Trophoblast cell (in vitro differentiated cells and primary cell): ENCODE results near the gene PRKCB.

Source experiments
- DNase-seq, 2 donors: peaks; one replicate each; pipeline ENCODE4 v3.0.0-alpha.2; 2016
- H2AFZ ChIP-seq: 2 replicates; pipeline ENCODE4 v1.6.1; 2013; ENCODE audit warnings: low read length, moderate library complexity, mild to moderate bottlenecking; ENCODE audit not compliant: insufficient read depth, poor library complexity
- H2AK5ac ChIP-seq: 2 replicates; pipeline ENCODE4 v1.6.1; 2013; ENCODE audit warnings: mild to moderate bottlenecking, low read length
- H2BK120ac ChIP-seq: 2 replicates; pipeline ENCODE4 v1.6.1; 2013; ENCODE audit warnings: low read length, mild to moderate bottlenecking, moderate library complexity; ENCODE audit not compliant: insufficient read depth, poor library complexity
- H2BK12ac ChIP-seq: 2 replicates; pipeline ENCODE4 v1.6.1; 2013; ENCODE audit warnings: mild to moderate bottlenecking, low read length, moderate library complexity
- H2BK5ac ChIP-seq: 2 replicates; pipeline ENCODE4 v1.6.1; 2013; ENCODE audit warnings: low read length, low read depth, moderate library complexity, mild to moderate bottlenecking; ENCODE audit not compliant: poor library complexity
- H3K14ac ChIP-seq: 2 replicates; pipeline ENCODE4 v1.6.1; 2013; ENCODE audit warnings: mild to moderate bottlenecking, low read length
- H3K18ac ChIP-seq: 2 replicates; pipeline ENCODE4 v1.6.1; 2013; ENCODE audit warnings: mild to moderate bottlenecking, low read length
- H3K23ac ChIP-seq: 2 replicates; pipeline ENCODE4 v1.6.1; 2013; ENCODE audit warnings: low read length
- H3K27ac ChIP-seq: 2 replicates; pipeline ENCODE4 v1.5.1; 2013; ENCODE audit warnings: low read depth, mild to moderate bottlenecking, inconsistent platforms, low read length, moderate library complexity
- H3K27me3 ChIP-seq: 2 replicates; pipeline ENCODE4 v1.6.1; 2013; ENCODE audit warnings: inconsistent platforms, mild to moderate bottlenecking, low read length, moderate library complexity; ENCODE audit not compliant: insufficient read depth
- H3K36me3 ChIP-seq, 2 experiments: 1 replicate in 1 of 2; 2 replicates in 1 of 2; pipeline ENCODE4 v1.6.1; 2013; ENCODE audit warnings: low read length in 2 of 2, mild to moderate bottlenecking in 2 of 2, moderate library complexity in 1 of 2; ENCODE audit not compliant: insufficient read depth in 2 of 2, control insufficient read depth in 1 of 2
- H3K4ac ChIP-seq: 2 replicates; pipeline ENCODE4 v1.6.1; 2013; ENCODE audit warnings: low read depth, mild to moderate bottlenecking, low read length, moderate library complexity
- H3K4me1 ChIP-seq, 2 experiments: 1 replicate in 1 of 2; 2 replicates in 1 of 2; pipeline ENCODE4 v1.6.1; 2013; ENCODE audit warnings: low read length in 2 of 2, mild to moderate bottlenecking in 2 of 2, moderate library complexity in 1 of 2; ENCODE audit not compliant: insufficient read depth in 2 of 2, control insufficient read depth in 1 of 2
- H3K4me2 ChIP-seq: 2 replicates; pipeline ENCODE4 v1.6.1; 2013; ENCODE audit warnings: inconsistent platforms, mild to moderate bottlenecking, low read length, moderate library complexity
- H3K4me3 ChIP-seq: 2 replicates; pipeline ENCODE4 v1.5.1; 2013; ENCODE audit warnings: mild to moderate bottlenecking, low read depth, low read length, inconsistent platforms
- H3K79me1 ChIP-seq: one replicate; pipeline ENCODE4 v1.6.1; 2013; ENCODE audit warnings: low read length
- H3K79me2 ChIP-seq: 2 replicates; pipeline ENCODE4 v1.6.1; 2013; ENCODE audit warnings: low read length, mild to moderate bottlenecking; ENCODE audit not compliant: control insufficient read depth, insufficient read depth, poor library complexity
- H3K9ac ChIP-seq: 2 replicates; pipeline ENCODE4 v1.6.1; 2013; ENCODE audit warnings: mild to moderate bottlenecking, low read length
- H3K9me3 ChIP-seq: 2 replicates; pipeline ENCODE4 v1.6.1; 2013; ENCODE audit warnings: low read depth, mild to moderate bottlenecking, control low read depth, inconsistent platforms, low read length; ENCODE audit not compliant: insufficient read depth
- H4K12ac ChIP-seq: 2 replicates; pipeline ENCODE4 v1.6.1; 2013; ENCODE audit warnings: low read depth, mild to moderate bottlenecking, low read length, moderate library complexity
- H4K8ac ChIP-seq: 2 replicates; pipeline ENCODE4 v1.6.1; 2013; ENCODE audit warnings: low read depth, mild to moderate bottlenecking, low read length, moderate library complexity
- H4K91ac ChIP-seq: one replicate; pipeline ENCODE4 v1.6.1; 2013; ENCODE audit warnings: low read depth, mild to moderate bottlenecking, low read length, moderate library complexity
- WGBS: extraction: QIAGEN DNeasy Blood & Tissue Kit; methylation state at CpG from one replicate; pipeline ENCODE4 v1.1.7; 2013; ENCODE audit warnings: missing lambda C conversion rate; ENCODE audit not compliant: insufficient read length, insufficient coverage; ENCODE audit errors: extremely low coverage; 5-methylcytosine and 5-hydroxymethylcytosine counted together

Gene PRKCB

DNA sequence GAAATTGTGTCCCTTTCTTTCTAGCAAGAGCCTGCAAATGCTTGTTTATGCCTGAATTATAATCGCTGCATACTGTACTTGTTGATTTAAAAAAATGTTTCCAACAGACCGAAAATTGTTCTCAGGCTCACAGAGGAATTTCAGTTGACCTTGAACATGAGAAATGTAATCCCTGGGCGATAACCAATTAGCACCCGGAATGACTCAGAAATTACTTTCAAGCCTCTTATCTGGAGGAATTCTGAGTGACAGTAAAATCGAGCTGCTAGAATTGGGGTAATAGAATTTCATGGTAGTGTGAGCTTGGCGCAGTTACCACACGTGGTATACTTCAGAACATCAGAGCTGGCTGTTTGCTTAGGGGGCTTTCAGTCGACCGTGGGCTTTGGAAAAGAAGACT lies 281.2 kb downstream of the PRKCB start:
- H3K9ac ChIP-seq: no peak overlapping the region
- H2BK120ac ChIP-seq: no peak overlapping the region
- H2BK5ac ChIP-seq: no peak overlapping the region
- no peak overlapping the region for H4K12ac ChIP-seq
- H4K8ac ChIP-seq: no peak overlapping the region
- H3K36me3 ChIP-seq: no peaks in the 10 kb centered on the region
- H3K4me1 ChIP-seq: no peaks in the 10 kb centered on the region
- no peak for DNase-seq
- H3K9me3 ChIP-seq: no peaks in the 10 kb centered on the region
- H3K79me2 ChIP-seq: no peaks in the 10 kb centered on the region
- H2AK5ac ChIP-seq: no peak overlapping the region
- H4K91ac ChIP-seq: no peak overlapping the region
- H3K14ac ChIP-seq: no peak overlapping the region
- no peaks in the 10 kb centered on the region for H3K27me3 ChIP-seq
- no peak overlapping the region for H3K27ac ChIP-seq
- no peak overlapping the region for H3K23ac ChIP-seq
- WGBS: no CpG with 5 or more reads among the region's 9 CpGs
- H2BK12ac ChIP-seq: no peak overlapping the region
- no peak overlapping the region for H3K4me2 ChIP-seq
- H3K4me3 ChIP-seq: no peak overlapping the region
- H3K4ac ChIP-seq: no peak overlapping the region
- no peak overlapping the region for H3K18ac ChIP-seq
- H2AFZ ChIP-seq: no peak overlapping the region
- no peaks in the 10 kb centered on the region for H3K79me1 ChIP-seq

DNA sequence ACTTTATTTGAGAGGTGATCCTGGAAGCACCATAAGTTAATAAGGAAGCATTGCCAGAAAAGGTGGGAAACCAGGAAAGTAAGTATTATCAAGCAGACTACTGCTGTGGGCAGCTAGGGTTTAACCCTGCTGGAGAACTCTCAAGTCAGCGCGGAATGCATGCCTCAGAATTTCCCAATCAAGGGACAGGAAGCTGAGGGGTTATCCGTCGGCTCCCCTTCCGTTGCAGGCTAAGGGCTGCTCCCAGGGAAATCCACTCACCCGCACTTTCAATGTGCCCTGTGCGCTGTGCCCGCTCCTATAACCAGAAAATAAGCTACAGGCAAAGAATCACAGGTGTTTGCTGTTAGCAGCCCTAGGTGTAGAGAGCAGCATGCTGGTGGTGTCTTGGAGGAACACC lies 281.9 kb downstream of the PRKCB start:
- no CpG with 5 or more reads among the region's 8 CpGs for WGBS

DNA sequence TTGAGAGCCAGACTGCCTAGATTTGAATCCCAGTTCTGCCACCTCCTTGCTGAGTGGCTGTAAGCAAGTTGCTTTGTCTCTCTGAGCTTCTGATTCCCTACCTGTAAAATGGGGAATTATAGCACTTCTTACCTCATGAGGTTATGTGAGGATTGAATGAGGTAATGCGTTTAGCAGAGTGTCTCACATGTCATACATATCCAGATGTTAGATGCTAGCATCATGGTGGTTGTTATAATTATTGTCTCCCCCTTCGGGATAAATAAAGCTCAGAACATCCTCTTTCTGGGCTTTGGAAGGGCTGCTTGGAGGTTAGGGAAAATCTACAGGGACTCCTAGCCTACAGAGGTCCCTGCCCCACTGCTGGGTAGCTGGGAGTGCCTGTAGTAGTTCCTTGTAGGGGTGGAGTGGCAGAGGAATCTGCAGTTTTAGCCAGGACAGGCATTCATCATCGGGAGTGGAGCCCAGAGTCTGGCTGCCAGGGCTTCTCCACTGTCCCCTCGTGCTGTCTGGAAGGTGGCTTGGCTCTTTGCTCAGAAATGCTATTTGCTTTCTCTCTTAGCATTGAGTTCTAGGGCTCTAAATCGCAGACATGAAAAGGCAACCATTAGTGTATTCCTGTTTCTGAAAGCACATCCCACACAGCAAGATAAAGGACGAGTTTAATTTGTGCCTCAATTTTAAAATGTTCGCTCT lies 282.5 kb downstream of the PRKCB start:
- no peaks in the 10 kb centered on the region for H3K79me2 ChIP-seq
- H3K23ac ChIP-seq: no peak overlapping the region
- no CpG with 5 or more reads among the region's 7 CpGs for WGBS
- no peak overlapping the region for H2AK5ac ChIP-seq
- H3K4me2 ChIP-seq: no peak overlapping the region
- H3K79me1 ChIP-seq: no peaks in the 10 kb centered on the region
- H4K12ac ChIP-seq: no peak overlapping the region
- H2BK5ac ChIP-seq: no peak overlapping the region
- H4K8ac ChIP-seq: no peak overlapping the region
- no peaks in the 10 kb centered on the region for H3K4me1 ChIP-seq
- H3K4ac ChIP-seq: no peak overlapping the region
- H2BK12ac ChIP-seq: no peak overlapping the region
- H3K18ac ChIP-seq: no peak overlapping the region
- no peak overlapping the region for H3K4me3 ChIP-seq
- H2BK120ac ChIP-seq: no peak overlapping the region
- H3K27ac ChIP-seq: no peak overlapping the region
- H4K91ac ChIP-seq: no peak overlapping the region
- DNase-seq: no peak
- H3K27me3 ChIP-seq: no peaks in the 10 kb centered on the region
- no peak overlapping the region for H2AFZ ChIP-seq
- no peaks in the 10 kb centered on the region for H3K36me3 ChIP-seq
- no peaks in the 10 kb centered on the region for H3K9me3 ChIP-seq
- no peak overlapping the region for H3K14ac ChIP-seq
- H3K9ac ChIP-seq: no peak overlapping the region

More for the DNA sequence above, 281.9 kb downstream of the PRKCB start:
- H3K4me2 ChIP-seq: no peak overlapping the region
- no peak overlapping the region for H3K23ac ChIP-seq
- no peak overlapping the region for H3K18ac ChIP-seq
- H3K27ac ChIP-seq: no peak overlapping the region
- no peak overlapping the region for H2BK12ac ChIP-seq
- H3K4me1 ChIP-seq: no peaks in the 10 kb centered on the region
- no peak overlapping the region for H4K8ac ChIP-seq
- H3K4me3 ChIP-seq: no peak overlapping the region
- H3K79me2 ChIP-seq: no peaks in the 10 kb centered on the region
- DNase-seq: no peak
- no peak overlapping the region for H3K9ac ChIP-seq
- no peak overlapping the region for H3K14ac ChIP-seq
- no peak overlapping the region for H3K4ac ChIP-seq
- no peaks in the 10 kb centered on the region for H3K27me3 ChIP-seq
- no peak overlapping the region for H2BK5ac ChIP-seq
- no peaks in the 10 kb centered on the region for H3K36me3 ChIP-seq
- H2BK120ac ChIP-seq: no peak overlapping the region
- H4K91ac ChIP-seq: no peak overlapping the region
- H2AFZ ChIP-seq: no peak overlapping the region
- no peaks in the 10 kb centered on the region for H3K9me3 ChIP-seq
- H2AK5ac ChIP-seq: no peak overlapping the region
- H4K12ac ChIP-seq: no peak overlapping the region
- no peaks in the 10 kb centered on the region for H3K79me1 ChIP-seq

DNA sequence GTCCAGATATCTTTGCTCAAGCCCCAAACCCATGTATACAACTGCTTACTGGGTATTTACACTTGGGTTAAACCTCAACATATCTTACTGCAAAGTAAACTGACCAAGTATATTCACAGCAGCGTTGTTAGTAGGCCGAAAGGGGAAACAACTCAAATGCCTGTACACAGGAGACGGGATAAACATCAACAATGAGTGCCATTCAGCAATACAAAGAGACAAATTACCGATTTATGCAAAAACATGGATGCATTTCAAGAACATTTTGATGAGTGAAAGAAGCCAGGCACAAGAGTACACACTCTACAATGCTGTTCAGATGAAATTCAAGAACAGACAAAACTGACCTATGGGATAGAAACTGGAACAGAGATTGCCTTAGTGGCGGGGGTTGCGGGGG lies 284.0 kb downstream of the PRKCB start:
- H3K23ac ChIP-seq: no peak overlapping the region
- H3K4me1 ChIP-seq: no peaks in the 10 kb centered on the region
- H2AFZ ChIP-seq: no peak overlapping the region
- H2BK120ac ChIP-seq: no peak overlapping the region
- no peak overlapping the region for H3K27ac ChIP-seq
- no peaks in the 10 kb centered on the region for H3K27me3 ChIP-seq
- H4K12ac ChIP-seq: no peak overlapping the region
- no peak overlapping the region for H3K14ac ChIP-seq
- H2AK5ac ChIP-seq: no peak overlapping the region
- H3K9me3 ChIP-seq: no peaks in the 10 kb centered on the region
- no peak overlapping the region for H2BK12ac ChIP-seq
- no peak overlapping the region for H4K8ac ChIP-seq
- no peaks in the 10 kb centered on the region for H3K79me2 ChIP-seq
- no peak overlapping the region for H3K18ac ChIP-seq
- no peak overlapping the region for H3K4me3 ChIP-seq
- no CpG with 5 or more reads among the region's 6 CpGs for WGBS
- no peak overlapping the region for H2BK5ac ChIP-seq
- H4K91ac ChIP-seq: no peak overlapping the region
- no peak overlapping the region for H3K9ac ChIP-seq
- no peak for DNase-seq
- H3K79me1 ChIP-seq: no peaks in the 10 kb centered on the region
- H3K4me2 ChIP-seq: no peak overlapping the region
- H3K4ac ChIP-seq: no peak overlapping the region
- H3K36me3 ChIP-seq: no peaks in the 10 kb centered on the region
